WTC11 (cell line): ENCODE data around the gene CCDC107. TPM values are rescaled to one million over a fixed set of nuclear protein-coding genes. Genes with fewer than 3 reads are reported as not detected.

Experiments used
- ATAC-seq: fragments of 200-7000 bp; cut with Tn5 transposase; 2 replicates; pipeline ENCODE4 v1.10.0; 2021; ENCODE audit warnings: mild to moderate bottlenecking, moderate library complexity
- CTCF ChIA-PET: fragments of 300-600 bp; sonication (Branson Sonifier 250); formaldehyde crosslinking; loops from one replicate; lab custom pipeline; 2021; ENCODE audit warnings: antibody characterized with exemption; lab: Charles Lee
- POLR2A ChIA-PET: fragments of 350-600 bp; sonication (Branson Sonifier 250); formaldehyde crosslinking; loops from one replicate; lab custom pipeline; 2021; ENCODE audit warnings: antibody characterized with exemption; lab: Charles Lee
- DNase-seq: peaks from one replicate; pipeline ENCODE4 v3.0.0; 2021; ENCODE audit warnings: low spot score
- H3K27ac Mint-ChIP-seq: 2 replicates; pipeline ENCODE4 v1.8.0; 2021; ENCODE audit warnings: mixed read lengths
- H3K27me3 Mint-ChIP-seq: 2 replicates; pipeline ENCODE4 v1.8.0; 2021; ENCODE audit warnings: low read depth, mild to moderate bottlenecking, moderate library complexity, mixed read lengths
- H3K36me3 Mint-ChIP-seq: 2 replicates; pipeline ENCODE4 v1.8.0; 2021; ENCODE audit warnings: mixed read lengths
- H3K4me1 Mint-ChIP-seq: 2 replicates; pipeline ENCODE4 v1.8.0; 2022; ENCODE audit warnings: mixed read lengths
- H3K4me3 Mint-ChIP-seq: 2 replicates; pipeline ENCODE4 v1.8.0; 2021; ENCODE audit warnings: mild to moderate bottlenecking, moderate library complexity, mixed read lengths
- H3K9me3 Mint-ChIP-seq: 2 replicates; pipeline ENCODE4 v1.8.0; 2021; ENCODE audit warnings: mixed read lengths
- AR ChIP-seq: fragments of 250-450 bp; sonication (Bioruptor Pico); IDR thresholded peaks from 2 replicates; pipeline ENCODE4 v1.9.0; 2021; ENCODE audit warnings: mild to moderate bottlenecking
- ATF1 ChIP-seq: sonication (generic); formaldehyde crosslinking; IDR thresholded peaks from 2 replicates; pipeline ENCODE4 v1.8.1; 2023; ENCODE audit warnings: mild to moderate bottlenecking, moderate library complexity, missing genetic modification reagents
- CREB1 ChIP-seq: sonication (generic); formaldehyde crosslinking; IDR thresholded peaks from 2 replicates; pipeline ENCODE4 v1.8.0; 2023; ENCODE audit warnings: mild to moderate bottlenecking, missing genetic modification reagents
- E2F5 ChIP-seq: sonication (generic); formaldehyde crosslinking; IDR thresholded peaks from 2 replicates; pipeline ENCODE4 v1.8.1; 2022; ENCODE audit warnings: mild to moderate bottlenecking, moderate library complexity, missing genetic modification reagents
- ELF4 ChIP-seq: sonication (generic); formaldehyde crosslinking; IDR thresholded peaks from 2 replicates; pipeline ENCODE4 v1.8.1; 2022; ENCODE audit warnings: low read depth, mild to moderate bottlenecking, moderate library complexity, missing genetic modification reagents
- ERG ChIP-seq: fragments of 250-450 bp; sonication (Bioruptor Pico); IDR thresholded peaks from 2 replicates; pipeline ENCODE4 v1.8.0; 2021; ENCODE audit warnings: mild to moderate bottlenecking
- ETV6 ChIP-seq: sonication (generic); formaldehyde crosslinking; IDR thresholded peaks from 2 replicates; pipeline ENCODE4 v1.8.1; 2022; ENCODE audit warnings: mild to moderate bottlenecking, missing genetic modification reagents
- FOXJ3 ChIP-seq: sonication (generic); formaldehyde crosslinking; IDR thresholded peaks from 2 replicates; pipeline ENCODE4 v1.9.0; 2021; ENCODE audit warnings: missing genetic modification reagents, mild to moderate bottlenecking, borderline replicate concordance
- GRHL2 ChIP-seq: fragments of 250-450 bp; sonication (Bioruptor Pico); IDR thresholded peaks from 2 replicates; pipeline ENCODE4 v1.8.0; 2022; ENCODE audit warnings: mild to moderate bottlenecking, moderate library complexity; ENCODE audit not compliant: insufficient replicate concordance, severe bottlenecking
- HMGA2 ChIP-seq: fragments of 250-450 bp; sonication (Bioruptor Pico); IDR thresholded peaks from 2 replicates; pipeline ENCODE4 v1.4.0; 2021; ENCODE audit warnings: mild to moderate bottlenecking, moderate library complexity
- IRF2 ChIP-seq: sonication (generic); formaldehyde crosslinking; IDR thresholded peaks from 2 replicates; pipeline ENCODE4 v1.8.0; 2022; ENCODE audit warnings: low read depth, missing genetic modification reagents, borderline replicate concordance
- JUN ChIP-seq: sonication (generic); formaldehyde crosslinking; IDR thresholded peaks from 2 replicates; pipeline ENCODE4 v1.8.0; 2023; ENCODE audit warnings: mild to moderate bottlenecking, missing genetic modification reagents
- MLX ChIP-seq: sonication (generic); formaldehyde crosslinking; IDR thresholded peaks from 2 replicates; pipeline ENCODE4 v1.8.1; 2023; ENCODE audit warnings: mild to moderate bottlenecking, missing genetic modification reagents, moderate library complexity
- NFE2L1 ChIP-seq: sonication (generic); formaldehyde crosslinking; IDR thresholded peaks from 2 replicates; pipeline ENCODE4 v1.8.1; 2023; ENCODE audit warnings: missing genetic modification reagents
- NR1H2 ChIP-seq: sonication (generic); formaldehyde crosslinking; IDR thresholded peaks from 2 replicates; pipeline ENCODE4 v1.9.0; 2021; ENCODE audit warnings: mild to moderate bottlenecking, moderate library complexity, missing genetic modification reagents
- NR2C2 ChIP-seq: sonication (generic); formaldehyde crosslinking; IDR thresholded peaks from 2 replicates; pipeline ENCODE4 v1.8.0; 2022; ENCODE audit warnings: mild to moderate bottlenecking, missing genetic modification reagents
- PRDM15 ChIP-seq: sonication (generic); formaldehyde crosslinking; IDR thresholded peaks from 2 replicates; pipeline ENCODE4 v1.8.0; 2022; ENCODE audit warnings: missing genetic modification reagents
- SMAD3 ChIP-seq: sonication (generic); formaldehyde crosslinking; IDR thresholded peaks from 2 replicates; pipeline ENCODE4 v1.8.0; 2022; ENCODE audit warnings: missing genetic modification reagents, mild to moderate bottlenecking, borderline replicate concordance
- SOX15 ChIP-seq: fragments of 250-450 bp; sonication (Bioruptor Pico); IDR thresholded peaks from 2 replicates; pipeline ENCODE4 v1.9.0; 2021; ENCODE audit warnings: mild to moderate bottlenecking
- TP53 ChIP-seq: sonication (generic); formaldehyde crosslinking; IDR thresholded peaks from 2 replicates; pipeline ENCODE4 v1.8.1; 2023; ENCODE audit warnings: mild to moderate bottlenecking, missing genetic modification reagents
- USF1 ChIP-seq: sonication (generic); formaldehyde crosslinking; IDR thresholded peaks from 2 replicates; pipeline ENCODE4 v1.8.0; 2022; ENCODE audit warnings: mild to moderate bottlenecking, missing genetic modification reagents
- ZMAT4 ChIP-seq: fragments of 250-450 bp; sonication (Bioruptor Pico); IDR thresholded peaks from 2 replicates; pipeline ENCODE4 v1.9.0; 2021; ENCODE audit warnings: mild to moderate bottlenecking
- ZNF317 ChIP-seq: sonication (generic); formaldehyde crosslinking; IDR thresholded peaks from 2 replicates; pipeline ENCODE4 v1.8.1; 2023; ENCODE audit warnings: low read depth, mild to moderate bottlenecking, moderate library complexity, missing genetic modification reagents, borderline replicate concordance
- ZNF423 ChIP-seq: fragments of 250-450 bp; sonication (Bioruptor Pico); IDR thresholded peaks from 2 replicates; pipeline ENCODE4 v2.1.2; 2022; ENCODE audit warnings: mild to moderate bottlenecking, moderate library complexity
- total RNA-seq: library from RNA; stranded (reverse); gene quantifications from 3 replicates; pipeline ENCODE4 v1.2.3, GENCODE V29; 2021

CCDC107 gene
- total RNA-seq, 1 experiment from 2014 or later = 10.8 TPM

- no peak for TF ChIP-seq AR (CRISPR knock-in tag)
Measured at GRCh38 chr9:35698231-35698630, 40.1 kb downstream of the CCDC107 start (continued).

GRCh38 chr9:35700031-35700430 lies 41.9 kb downstream of the CCDC107 start:
- no peaks in the 10 kb centered on the region for H3K4me1 Mint-ChIP-seq
- no peak overlapping the region for H3K27ac Mint-ChIP-seq
- POLR2A ChIA-PET = no interaction called here
- TF ChIP-seq HMGA2 (no peak), FOXJ3 (CRISPR knock-in tag) (no peak), ERG (no peak), NFE2L1 (no peak), IRF2 (CRISPR knock-in tag) (no peak), CREB1 (CRISPR knock-in tag) (no peak)
- TF ChIP-seq, all 79 proteins: peak for 0
- Mint-ChIP-seq H3K4me3 (no peak overlapping the region), H3K9me3 (no peaks in the 10 kb centered on the region), H3K27me3 (no peaks in the 10 kb centered on the region), H3K36me3 (peaks cover 37% of the 10 kb centered on the region)
- ATAC-seq (no peak), DNase-seq (no peak)
- CTCF ChIA-PET = interaction anchor here (0.6 kb wide), 1 partner anchor 8 kb away, joined by 3 read pairs; no protein-coding TSS in a partner anchor

GRCh38 chr9:35700942-35701341 lies 42.9 kb downstream of the CCDC107 start:
- ATAC-seq (no peak), DNase-seq (no peak)
- no peaks in the 10 kb centered on the region for H3K4me1 Mint-ChIP-seq
- H3K4me3 Mint-ChIP-seq = no peak overlapping the region
- no peak overlapping the region for H3K27ac Mint-ChIP-seq
- no peaks in the 10 kb centered on the region for H3K9me3 Mint-ChIP-seq
- no peaks in the 10 kb centered on the region for H3K27me3 Mint-ChIP-seq
- peaks cover 43% of the 10 kb centered on the region for H3K36me3 Mint-ChIP-seq
- ChIA-PET CTCF (interaction anchor here (0.6 kb wide), 1 partner anchor 9 kb away, joined by 3 read pairs; no protein-coding TSS in a partner anchor), POLR2A (no interaction called here)
- TF ChIP-seq NR2C2 (CRISPR knock-in tag) (no peak), ATF1 (CRISPR knock-in tag) (no peak), MLX (CRISPR knock-in tag) (no peak), ETV6 (no peak), E2F5 (CRISPR knock-in tag) (no peak), ELF4 (CRISPR knock-in tag) (no peak), ZMAT4 (no peak), SMAD3 (CRISPR knock-in tag) (no peak), SOX15 (CRISPR knock-in tag) (no peak), TP53 (no peak), ZNF317 (CRISPR knock-in tag) (no peak), JUN (no peak), USF1 (CRISPR knock-in tag) (no peak), NR1H2 (CRISPR knock-in tag) (no peak), ZNF423 (CRISPR knock-in tag) (no peak), GRHL2 (CRISPR knock-in tag) (no peak), PRDM15 (CRISPR knock-in tag) (no peak)
